Measurements from ENCODE around the gene ITGB6.
"Not testable (repeated sequence)": the region's sequence is repeated elsewhere in the genome, so short reads cannot be mapped to it uniquely, and the experiment has no call there.

ITGB6 gene

GRCh38 chr2:160137464-160137863 lies 62.6 kb downstream of the ITGB6 start:
- no peaks in the 10 kb centered on the region for H3K27me3 ChIP-seq (ENCODE audit: insufficient read depth, low read length)
- no peak overlapping the region for H3K4me3 ChIP-seq (ENCODE audit: low read length)
- H2AFZ ChIP-seq (ENCODE audit: low read depth, low read length): no peak overlapping the region

DNA sequence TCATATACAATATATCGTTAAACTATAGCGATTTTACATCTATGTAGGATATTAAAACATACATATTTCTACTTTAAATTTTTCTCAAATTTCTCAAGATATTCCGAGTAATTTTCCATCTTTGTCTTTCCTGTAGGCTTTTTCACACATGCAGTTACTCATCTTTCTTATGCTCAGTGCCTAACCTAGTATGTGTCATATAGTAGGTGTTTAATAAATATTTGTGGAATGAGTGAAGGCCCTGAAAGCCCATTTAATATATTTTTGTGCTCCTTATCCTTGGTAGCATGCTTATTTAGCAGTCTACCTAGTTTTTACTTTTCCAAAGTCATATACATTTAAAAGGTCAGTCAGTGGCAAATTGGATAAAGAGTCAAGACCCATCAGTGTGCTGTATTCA lies 67.3 kb downstream of the ITGB6 start:
- Histone ChIP-seq H2AFZ (ENCODE audit: low read depth, low read length) (no peak overlapping the region), H3K4me3 (ENCODE audit: low read length) (no peak overlapping the region), H3K36me3 (ENCODE audit: insufficient read depth, low read length) (no peaks in the 10 kb centered on the region), H3K4me1 (ENCODE audit: insufficient read depth, low read length) (no peaks in the 10 kb centered on the region), H3K9me3 (ENCODE audit: low read length) (no peaks in the 10 kb centered on the region), H3K27me3 (ENCODE audit: insufficient read depth, low read length) (no peaks in the 10 kb centered on the region)

More at GRCh38 chr2:160137464-160137863, 62.6 kb downstream of the ITGB6 start:
- H3K9me3 ChIP-seq (ENCODE audit: low read length): no peaks in the 10 kb centered on the region
- H3K4me1 ChIP-seq (ENCODE audit: insufficient read depth, low read length): no peaks in the 10 kb centered on the region
- no peaks in the 10 kb centered on the region for H3K36me3 ChIP-seq (ENCODE audit: insufficient read depth, low read length)

DNA sequence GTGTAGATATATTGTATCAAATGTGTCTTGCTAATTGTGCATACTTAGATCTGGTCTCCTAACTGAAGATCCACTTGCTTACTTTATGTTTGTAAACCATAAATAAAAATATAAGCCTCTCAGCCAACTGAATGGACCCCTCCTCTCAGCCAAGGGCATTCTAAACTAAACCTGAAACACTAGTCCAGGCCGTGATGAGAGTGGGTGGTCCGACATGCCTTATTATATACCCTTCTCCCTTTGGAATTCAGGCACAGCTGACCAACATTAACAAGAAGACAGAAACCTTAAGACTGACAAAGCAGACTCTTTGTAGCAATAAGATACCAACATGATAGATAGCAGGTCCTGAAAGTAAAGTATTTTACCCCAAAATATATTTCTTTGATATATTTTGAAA lies 73.3 kb downstream of the ITGB6 start:
- no peaks in the 10 kb centered on the region for H3K27me3 ChIP-seq (ENCODE audit: insufficient read depth, low read length)
- no peaks in the 10 kb centered on the region for H3K36me3 ChIP-seq (ENCODE audit: insufficient read depth, low read length)
- H2AFZ ChIP-seq (ENCODE audit: low read depth, low read length): no peak overlapping the region
- no peak overlapping the region for H3K4me3 ChIP-seq (ENCODE audit: low read length)
- H3K4me1 ChIP-seq (ENCODE audit: insufficient read depth, low read length): no peaks in the 10 kb centered on the region
- H3K9me3 ChIP-seq (ENCODE audit: low read length): no peaks in the 10 kb centered on the region

GRCh38 chr2:160126315-160126714 lies 73.8 kb downstream of the ITGB6 start:
- Histone ChIP-seq H3K27me3 (ENCODE audit: insufficient read depth, low read length) (no peaks in the 10 kb centered on the region), H3K36me3 (ENCODE audit: insufficient read depth, low read length) (no peaks in the 10 kb centered on the region), H3K4me1 (ENCODE audit: insufficient read depth, low read length) (no peaks in the 10 kb centered on the region), H3K4me3 (ENCODE audit: low read length) (no peak overlapping the region), H3K9me3 (ENCODE audit: low read length) (no peaks in the 10 kb centered on the region), H2AFZ (ENCODE audit: low read depth, low read length) (no peak overlapping the region)

GRCh38 chr2:160125828-160126227 lies 74.2 kb downstream of the ITGB6 start:
- no peak overlapping the region for H2AFZ ChIP-seq (ENCODE audit: low read depth, low read length)
- no peaks in the 10 kb centered on the region for H3K27me3 ChIP-seq (ENCODE audit: insufficient read depth, low read length)
- no peaks in the 10 kb centered on the region for H3K4me1 ChIP-seq (ENCODE audit: insufficient read depth, low read length)
- no peaks in the 10 kb centered on the region for H3K36me3 ChIP-seq (ENCODE audit: insufficient read depth, low read length)
- H3K4me3 ChIP-seq (ENCODE audit: low read length): no peak overlapping the region
- no peaks in the 10 kb centered on the region for H3K9me3 ChIP-seq (ENCODE audit: low read length)

DNA sequence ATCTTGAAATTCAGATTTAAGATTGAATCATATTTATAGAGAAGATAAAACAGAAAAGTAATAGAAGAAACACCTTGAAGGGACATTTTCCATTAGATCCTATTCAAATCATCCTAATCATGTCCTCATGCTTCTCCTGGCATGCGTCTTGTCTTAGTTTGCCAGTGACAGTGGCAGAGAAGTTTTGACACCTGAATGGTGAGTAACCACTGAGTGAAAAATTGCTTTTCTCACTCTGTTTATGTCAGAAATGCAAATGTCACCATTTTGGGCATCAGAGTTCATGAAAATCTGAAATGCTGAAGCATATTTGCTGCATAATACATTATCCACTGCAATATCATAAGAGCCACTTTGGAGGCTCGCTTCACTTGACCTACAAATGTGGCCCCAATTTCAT lies 74.7 kb downstream of the ITGB6 start:
- no peaks in the 10 kb centered on the region for H3K36me3 ChIP-seq (ENCODE audit: insufficient read depth, low read length)
- no peaks in the 10 kb centered on the region for H3K27me3 ChIP-seq (ENCODE audit: insufficient read depth, low read length)
- no peaks in the 10 kb centered on the region for H3K4me1 ChIP-seq (ENCODE audit: insufficient read depth, low read length)
- H3K9me3 ChIP-seq (ENCODE audit: low read length): no peaks in the 10 kb centered on the region
- H3K4me3 ChIP-seq (ENCODE audit: low read length): no peak overlapping the region
- H2AFZ ChIP-seq (ENCODE audit: low read depth, low read length): no peak overlapping the region

GRCh38 chr2:160124571-160124970 lies 75.5 kb downstream of the ITGB6 start:
- Histone ChIP-seq H3K27me3 (ENCODE audit: insufficient read depth, low read length) (no peaks in the 10 kb centered on the region), H2AFZ (ENCODE audit: low read depth, low read length) (no peak overlapping the region), H3K36me3 (ENCODE audit: insufficient read depth, low read length) (no peaks in the 10 kb centered on the region), H3K4me1 (ENCODE audit: insufficient read depth, low read length) (no peaks in the 10 kb centered on the region), H3K4me3 (ENCODE audit: low read length) (no peak overlapping the region), H3K9me3 (ENCODE audit: low read length) (no peaks in the 10 kb centered on the region)

GRCh38 chr2:160114721-160115120 lies 85.4 kb downstream of the ITGB6 start:
- not testable (repeated sequence) for H2AFZ ChIP-seq (ENCODE audit: low read depth, low read length); H3K4me3 ChIP-seq (ENCODE audit: low read length); H3K9me3 ChIP-seq (ENCODE audit: low read length); H3K4me1 ChIP-seq (ENCODE audit: insufficient read depth, low read length); H3K27me3 ChIP-seq (ENCODE audit: insufficient read depth, low read length); H3K36me3 ChIP-seq (ENCODE audit: insufficient read depth, low read length)

DNA sequence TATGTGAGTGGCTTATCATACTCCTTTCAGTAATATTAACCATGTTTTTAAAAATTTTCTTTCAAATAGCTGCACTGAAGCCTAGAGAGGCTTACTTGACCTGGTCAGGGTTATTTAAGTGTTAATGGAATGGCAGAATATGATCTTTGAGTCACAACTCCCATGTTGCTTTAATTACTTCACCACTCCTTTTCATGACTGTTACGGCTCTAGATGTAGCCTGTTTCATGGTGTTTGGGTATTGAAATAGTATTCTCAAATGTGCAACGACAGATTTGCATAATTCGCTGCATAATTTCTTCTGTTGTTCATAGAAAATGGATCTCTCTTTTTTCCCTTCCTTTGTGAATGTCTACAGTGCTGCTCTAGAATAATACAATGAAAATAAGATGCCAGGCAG lies 86.1 kb downstream of the ITGB6 start:
- Histone ChIP-seq H3K4me1 (ENCODE audit: insufficient read depth, low read length) (no peaks in the 10 kb centered on the region), H3K27me3 (ENCODE audit: insufficient read depth, low read length) (no peaks in the 10 kb centered on the region)

DNA sequence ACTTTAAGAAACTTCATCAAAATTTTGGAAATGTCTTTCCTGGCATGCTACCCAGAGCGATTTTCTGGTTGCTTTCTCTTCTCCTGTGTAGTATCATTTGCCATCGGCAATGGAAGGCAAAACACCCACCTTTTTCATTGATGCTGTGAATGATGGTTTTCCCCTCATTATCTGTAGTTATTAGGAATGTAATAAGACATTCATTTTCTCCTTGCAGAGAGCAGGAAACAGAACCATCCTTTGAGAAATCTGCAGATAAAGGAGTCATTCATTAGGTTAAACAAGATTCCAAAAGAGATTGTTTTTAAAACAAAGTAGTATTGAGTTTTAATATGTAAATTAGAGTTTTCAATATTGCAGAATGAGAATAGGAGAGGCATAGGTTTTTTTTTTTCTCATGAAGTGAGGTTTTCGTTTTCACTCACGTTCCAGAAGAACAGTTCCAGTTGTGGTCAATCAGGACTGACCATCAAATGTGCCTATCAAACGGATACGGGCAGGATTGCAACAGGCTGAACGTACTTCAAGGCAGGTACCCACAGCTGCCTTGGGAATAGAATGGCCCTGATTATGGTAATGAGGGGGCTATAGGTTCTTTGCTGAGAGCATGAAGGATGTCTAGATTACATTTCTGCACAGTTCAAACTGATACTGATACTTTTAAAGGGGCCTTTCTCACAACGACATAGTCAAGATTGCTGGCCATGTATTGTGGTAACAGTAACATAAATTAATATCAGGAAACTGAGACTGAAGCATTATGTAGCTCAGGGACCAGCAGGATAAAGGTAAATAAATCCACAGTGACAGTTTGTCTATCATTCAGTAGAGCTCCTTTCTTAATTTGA lies 87.9 kb downstream of the ITGB6 start:
- no peak overlapping the region for H2AFZ ChIP-seq (ENCODE audit: low read depth, low read length)
- no peak overlapping the region for H3K4me3 ChIP-seq (ENCODE audit: low read length)
- H3K9me3 ChIP-seq (ENCODE audit: low read length): no peaks in the 10 kb centered on the region
- no peaks in the 10 kb centered on the region for H3K36me3 ChIP-seq (ENCODE audit: insufficient read depth, low read length)
- H3K27me3 ChIP-seq (ENCODE audit: insufficient read depth, low read length): no peaks in the 10 kb centered on the region
- no peaks in the 10 kb centered on the region for H3K4me1 ChIP-seq (ENCODE audit: insufficient read depth, low read length)

More for the DNA sequence above, 86.1 kb downstream of the ITGB6 start:
- no peaks in the 10 kb centered on the region for H3K36me3 ChIP-seq (ENCODE audit: insufficient read depth, low read length)
- H2AFZ ChIP-seq (ENCODE audit: low read depth, low read length): no peak overlapping the region
- H3K9me3 ChIP-seq (ENCODE audit: low read length): no peaks in the 10 kb centered on the region
- H3K4me3 ChIP-seq (ENCODE audit: low read length): no peak overlapping the region

- Histone ChIP-seq H3K36me3 (ENCODE audit: insufficient read depth, low read length) (no peaks in the 10 kb centered on the region), H2AFZ (ENCODE audit: low read depth, low read length) (no peak overlapping the region), H3K4me1 (ENCODE audit: insufficient read depth, low read length) (no peaks in the 10 kb centered on the region), H3K9me3 (ENCODE audit: low read length) (no peaks in the 10 kb centered on the region), H3K4me3 (ENCODE audit: low read length) (no peak overlapping the region), H3K27me3 (ENCODE audit: insufficient read depth, low read length) (no peaks in the 10 kb centered on the region)
Measured at GRCh38 chr2:160110674-160111239, 89.3 kb downstream of the ITGB6 start.

DNA sequence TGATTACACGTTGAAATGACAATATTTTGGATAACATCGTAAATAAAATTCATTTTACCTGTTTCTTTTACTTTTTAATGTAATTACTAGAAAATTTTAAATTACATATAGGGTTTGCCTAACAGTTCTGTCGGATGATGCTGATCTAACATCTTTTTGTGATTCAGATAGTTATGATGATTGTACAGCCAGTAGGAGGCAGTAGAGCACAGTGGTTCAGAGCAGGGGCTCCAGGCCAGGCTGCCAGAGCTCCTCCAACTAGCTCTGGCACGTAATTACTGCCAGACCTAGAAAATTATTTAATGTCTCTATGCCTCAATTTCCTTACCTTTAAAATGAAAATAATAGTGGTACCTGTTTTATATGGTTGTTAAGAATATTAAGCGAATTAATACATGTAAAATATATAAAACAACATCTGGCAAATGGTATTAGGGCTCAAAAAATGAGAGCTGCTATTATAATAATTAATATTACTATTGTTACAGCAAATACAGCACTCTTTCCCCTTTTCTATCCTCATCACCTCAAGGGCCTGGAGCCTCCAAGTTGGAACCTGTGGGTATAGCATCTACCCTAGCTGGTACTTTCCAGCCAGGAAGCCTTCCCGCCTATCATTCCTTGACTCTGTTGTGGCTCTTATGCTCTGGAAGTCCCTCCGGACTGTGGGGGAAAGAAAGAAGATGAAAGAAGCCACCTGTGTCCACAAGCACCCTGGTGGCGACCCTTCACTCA lies 90.0 kb downstream of the ITGB6 start:
- H2AFZ ChIP-seq (ENCODE audit: low read depth, low read length): no peak overlapping the region
- H3K9me3 ChIP-seq (ENCODE audit: low read length): no peaks in the 10 kb centered on the region
- no peaks in the 10 kb centered on the region for H3K36me3 ChIP-seq (ENCODE audit: insufficient read depth, low read length)
- H3K4me1 ChIP-seq (ENCODE audit: insufficient read depth, low read length): no peaks in the 10 kb centered on the region
- no peak overlapping the region for H3K4me3 ChIP-seq (ENCODE audit: low read length)
- H3K27me3 ChIP-seq (ENCODE audit: insufficient read depth, low read length): no peaks in the 10 kb centered on the region

GRCh38 chr2:160109243-160109642 lies 90.8 kb downstream of the ITGB6 start:
- no peak overlapping the region for H2AFZ ChIP-seq (ENCODE audit: low read depth, low read length)
- no peaks in the 10 kb centered on the region for H3K9me3 ChIP-seq (ENCODE audit: low read length)
- no peaks in the 10 kb centered on the region for H3K36me3 ChIP-seq (ENCODE audit: insufficient read depth, low read length)
- no peaks in the 10 kb centered on the region for H3K4me1 ChIP-seq (ENCODE audit: insufficient read depth, low read length)
- no peaks in the 10 kb centered on the region for H3K27me3 ChIP-seq (ENCODE audit: insufficient read depth, low read length)
- H3K4me3 ChIP-seq (ENCODE audit: low read length): no peak overlapping the region

Data from neuron (in vitro differentiated cells).